WTC11 (cell line): ENCODE results near the gene CHCHD1. TPM values are rescaled to one million over a fixed set of nuclear protein-coding genes. Genes with fewer than 3 reads are reported as not detected.
A peak's percentile ranks its signal among the peaks of the same experiment; 100 is the strongest.

Experiments used
- AR ChIP-seq: fragments of 250-450 bp; sonication (Bioruptor Pico); IDR thresholded peaks from 2 replicates; pipeline ENCODE4 v1.9.0; 2021; ENCODE audit warnings: mild to moderate bottlenecking
- ARID4B ChIP-seq: sonication (generic); formaldehyde crosslinking; IDR thresholded peaks from 2 replicates; pipeline ENCODE4 v1.8.0; 2023; ENCODE audit warnings: missing genetic modification reagents, mild to moderate bottlenecking, borderline replicate concordance
- E2F4 ChIP-seq: sonication (generic); formaldehyde crosslinking; IDR thresholded peaks from 2 replicates; pipeline ENCODE4 v1.8.1; 2022; ENCODE audit warnings: low read depth, mild to moderate bottlenecking, moderate library complexity, missing genetic modification reagents, borderline replicate concordance
- ELF4 ChIP-seq: sonication (generic); formaldehyde crosslinking; IDR thresholded peaks from 2 replicates; pipeline ENCODE4 v1.8.1; 2022; ENCODE audit warnings: low read depth, mild to moderate bottlenecking, moderate library complexity, missing genetic modification reagents
- FOXK1 ChIP-seq: sonication (generic); formaldehyde crosslinking; IDR thresholded peaks from 2 replicates; pipeline ENCODE4 v1.8.0; 2022; ENCODE audit warnings: mild to moderate bottlenecking, moderate library complexity, missing genetic modification reagents
- FOXP4 ChIP-seq: sonication (generic); formaldehyde crosslinking; IDR thresholded peaks from 2 replicates; pipeline ENCODE4 v1.8.0; 2022; ENCODE audit warnings: mild to moderate bottlenecking, missing genetic modification reagents
- GRHL2 ChIP-seq: fragments of 250-450 bp; sonication (Bioruptor Pico); IDR thresholded peaks from 2 replicates; pipeline ENCODE4 v1.8.0; 2022; ENCODE audit warnings: mild to moderate bottlenecking, moderate library complexity; ENCODE audit not compliant: insufficient replicate concordance, severe bottlenecking
- JAZF1 ChIP-seq: fragments of 250-450 bp; sonication (Bioruptor Pico); IDR thresholded peaks from 2 replicates; pipeline ENCODE4 v1.9.0; 2021; ENCODE audit warnings: moderate library complexity, mild to moderate bottlenecking, inconsistent platforms
- MAX ChIP-seq: sonication (generic); formaldehyde crosslinking; IDR thresholded peaks from 2 replicates; pipeline ENCODE4 v1.8.0; 2022; ENCODE audit warnings: mild to moderate bottlenecking, missing genetic modification reagents
- MYBL2 ChIP-seq: sonication (generic); formaldehyde crosslinking; IDR thresholded peaks from 2 replicates; pipeline ENCODE4 v1.8.1; 2023; ENCODE audit warnings: mild to moderate bottlenecking, moderate library complexity, missing genetic modification reagents
- OVOL2 ChIP-seq: fragments of 250-450 bp; sonication (Bioruptor Pico); IDR thresholded peaks from 2 replicates; pipeline ENCODE4 v1.9.0; 2021; ENCODE audit warnings: mild to moderate bottlenecking, borderline replicate concordance
- PREB ChIP-seq: sonication (generic); formaldehyde crosslinking; IDR thresholded peaks from 2 replicates; pipeline ENCODE4 v1.8.1; 2022; ENCODE audit warnings: mild to moderate bottlenecking, missing genetic modification reagents, moderate library complexity, borderline replicate concordance
- RORB ChIP-seq: fragments of 250-450 bp; sonication (Bioruptor Pico); IDR thresholded peaks from 2 replicates; pipeline ENCODE4 v1.9.0; 2021; ENCODE audit warnings: mild to moderate bottlenecking
- SMAD3 ChIP-seq: sonication (generic); formaldehyde crosslinking; IDR thresholded peaks from 2 replicates; pipeline ENCODE4 v1.8.0; 2022; ENCODE audit warnings: missing genetic modification reagents, mild to moderate bottlenecking, borderline replicate concordance
- SP1 ChIP-seq: sonication (generic); formaldehyde crosslinking; conservative IDR thresholded peaks from 2 replicates; pipeline ENCODE4 v1.8.1; 2022; ENCODE audit warnings: missing genetic modification reagents
- STAT6 ChIP-seq: sonication (generic); formaldehyde crosslinking; conservative IDR thresholded peaks from 2 replicates; pipeline ENCODE4 v1.8.1; 2023; ENCODE audit warnings: mild to moderate bottlenecking, low read depth, missing genetic modification reagents, moderate library complexity
- USF1 ChIP-seq: sonication (generic); formaldehyde crosslinking; IDR thresholded peaks from 2 replicates; pipeline ENCODE4 v1.8.0; 2022; ENCODE audit warnings: mild to moderate bottlenecking, missing genetic modification reagents
- USF2 ChIP-seq: sonication (generic); formaldehyde crosslinking; IDR thresholded peaks from 2 replicates; pipeline ENCODE4 v1.8.1; 2023; ENCODE audit warnings: mild to moderate bottlenecking, missing genetic modification reagents, moderate library complexity
- ZMAT4 ChIP-seq: fragments of 250-450 bp; sonication (Bioruptor Pico); IDR thresholded peaks from 2 replicates; pipeline ENCODE4 v1.9.0; 2021; ENCODE audit warnings: mild to moderate bottlenecking
- total RNA-seq: library from RNA; stranded (reverse); gene quantifications from 3 replicates; pipeline ENCODE4 v1.2.3, GENCODE V29; 2021

Gene CHCHD1
- total RNA-seq, 1 experiment from 2014 or later: 45.9 TPM

- TF ChIP-seq SP1 (CRISPR knock-in tag): peak; percentile 33; the same call in 1 of the 2 replicates
- TF ChIP-seq MAX (CRISPR knock-in tag): no peak
- peak; percentile 81 for TF ChIP-seq USF2 (CRISPR knock-in tag)
- TF ChIP-seq FOXK1 (CRISPR knock-in tag): peak; percentile 96
- no peak for TF ChIP-seq ELF4 (CRISPR knock-in tag)
- peak; percentile 72; the same call in 1 of the 2 replicates for TF ChIP-seq ARID4B (CRISPR knock-in tag)
- no peak for TF ChIP-seq GRHL2 (CRISPR knock-in tag)
- peak; percentile 77; the same call in 1 of the 2 replicates for TF ChIP-seq USF1 (CRISPR knock-in tag)
- TF ChIP-seq OVOL2 (CRISPR knock-in tag): no peak
- no peak for TF ChIP-seq JAZF1 (CRISPR knock-in tag)
- TF ChIP-seq SMAD3 (CRISPR knock-in tag): no peak
- no peak for TF ChIP-seq AR (CRISPR knock-in tag)
- no peak for TF ChIP-seq E2F4 (CRISPR knock-in tag)
- TF ChIP-seq FOXP4 (CRISPR knock-in tag): no peak
- no peak for TF ChIP-seq STAT6 (CRISPR knock-in tag)
- TF ChIP-seq PREB: no peak
- no peak for TF ChIP-seq MYBL2 (CRISPR knock-in tag)
- TF ChIP-seq ZMAT4: no peak
- no peak for TF ChIP-seq RORB (CRISPR knock-in tag)
Observed at GRCh38 chr10:73785211-73785720, 3.4 kb downstream of the CHCHD1 start, which contains the start of gene ZSWIM8 (continued).
